ENCODE data around the gene WIF1. TPM values are rescaled to one million over a fixed set of nuclear protein-coding genes. Genes with fewer than 3 reads are reported as not detected.

Gene WIF1
- polyA plus RNA-seq, 1 donor (not counting 4 experiments of a cell fraction or from before 2014, with no cell fraction given): not detected

GRCh38 chr12:65164774-65165173 lies 43.7 kb upstream of the WIF1 start:
- no peak for FAIRE-seq
- dilution Hi-C loops (cut with MboI; ENCODE audit: extremely low pct_ligation_motif_present, low sequenced_read_pairs): no loop called here
- no peak overlapping the region for H3K4me3 ChIP-seq (ENCODE audit: control insufficient read depth in 2 of 3, extremely low read depth in 1 of 3, insufficient read depth in 2 of 3, low read depth in 1 of 3, low read length in 3 of 3)

DNA sequence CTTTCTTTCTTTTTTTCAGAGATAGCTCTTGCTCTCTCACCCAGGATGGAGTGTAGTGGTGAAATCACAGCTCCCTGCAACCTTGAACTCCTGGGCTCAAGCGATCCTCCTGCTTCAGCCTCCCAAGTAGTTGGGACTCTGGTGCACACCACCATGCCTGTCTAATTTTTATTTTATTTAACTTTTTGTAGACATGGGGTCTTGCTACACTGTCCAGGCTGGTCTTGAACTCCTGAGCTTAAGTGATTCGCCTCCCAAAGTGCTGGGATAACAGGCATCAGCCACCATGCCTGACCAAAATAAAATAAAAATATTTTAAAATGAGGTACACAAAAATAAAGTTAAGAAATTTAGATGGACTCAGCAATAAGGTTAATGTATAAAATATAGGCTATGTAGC lies 43.1 kb upstream of the WIF1 start:
- FAIRE-seq (no peak), DNase-seq (ENCODE audit: low read depth, low spot score) (no peak)
- no peaks in the 10 kb centered on the region for H3K9me1 ChIP-seq (ENCODE audit: control insufficient read depth, extremely low read depth, insufficient read depth, low read length)
- no peaks in the 10 kb centered on the region for H3K79me2 ChIP-seq (ENCODE audit: control insufficient read depth, insufficient read depth, low read length)
- no peak overlapping the region for H2AFZ ChIP-seq (ENCODE audit: control insufficient read depth, low read length)
- peaks cover 16% of the 10 kb centered on the region for H3K27me3 ChIP-seq (ENCODE audit: control insufficient read depth, extremely low read depth, insufficient read depth, low read length)
- TF ChIP-seq CTCF (optimal IDR thresholded peaks at IDR 0.05 in 1 of 3, IDR thresholded peaks at IDR 0.05 in 1 of 3, conservative IDR thresholded peaks at IDR 0.05 in 1 of 3; ENCODE audit: extremely low read depth in 1 of 3, insufficient read depth in 2 of 3, low read length in 3 of 3) (no peak), EZH2 (IDR thresholded peaks at IDR 0.05; ENCODE audit: low read length) (no peak)
- H3K9ac ChIP-seq (ENCODE audit: control insufficient read depth, extremely low read depth, insufficient read depth, low read length): no peak overlapping the region
- dilution Hi-C loops (cut with MboI; ENCODE audit: extremely low pct_ligation_motif_present, low sequenced_read_pairs): no loop called here
- H3K4me2 ChIP-seq (ENCODE audit: control insufficient read depth, extremely low read depth, insufficient read depth, low read depth, low read length): no peak overlapping the region
- H4K20me1 ChIP-seq (ENCODE audit: control insufficient read depth, extremely low read depth, insufficient read depth, low read length): no peaks in the 10 kb centered on the region
- no peak overlapping the region for H3K27ac ChIP-seq (ENCODE audit: control insufficient read depth, insufficient read depth, low read length)
- no peaks in the 10 kb centered on the region for H3K36me3 ChIP-seq (ENCODE audit: control insufficient read depth in 2 of 2, extremely low read depth in 1 of 2, insufficient read depth in 2 of 2, low read length in 2 of 2)
- H3K4me1 ChIP-seq (ENCODE audit: control insufficient read depth, extremely low read depth, insufficient read depth, low read length): no peaks in the 10 kb centered on the region
- no peak overlapping the region for H3K4me3 ChIP-seq (ENCODE audit: control insufficient read depth in 2 of 3, extremely low read depth in 1 of 3, insufficient read depth in 2 of 3, low read depth in 1 of 3, low read length in 3 of 3)
- no peaks in the 10 kb centered on the region for H3K9me3 ChIP-seq (ENCODE audit: control insufficient read depth, low read depth, low read length)

More at GRCh38 chr12:65164774-65165173, 43.7 kb upstream of the WIF1 start:
- no peak overlapping the region for H3K4me2 ChIP-seq (ENCODE audit: control insufficient read depth, extremely low read depth, insufficient read depth, low read depth, low read length)
- H3K27me3 ChIP-seq (ENCODE audit: control insufficient read depth, extremely low read depth, insufficient read depth, low read length): peaks cover 14% of the 10 kb centered on the region
- H3K9ac ChIP-seq (ENCODE audit: control insufficient read depth, extremely low read depth, insufficient read depth, low read length): no peak overlapping the region
- no peaks in the 10 kb centered on the region for H3K9me1 ChIP-seq (ENCODE audit: control insufficient read depth, extremely low read depth, insufficient read depth, low read length)
- H4K20me1 ChIP-seq (ENCODE audit: control insufficient read depth, extremely low read depth, insufficient read depth, low read length): no peaks in the 10 kb centered on the region
- no peaks in the 10 kb centered on the region for H3K9me3 ChIP-seq (ENCODE audit: control insufficient read depth, low read depth, low read length)
- H2AFZ ChIP-seq (ENCODE audit: control insufficient read depth, low read length): no peak overlapping the region
- peaks cover 4% of the 10 kb centered on the region for H3K79me2 ChIP-seq (ENCODE audit: control insufficient read depth, insufficient read depth, low read length)
- DNase-seq (ENCODE audit: low read depth, low spot score): no peak
- H3K4me1 ChIP-seq (ENCODE audit: control insufficient read depth, extremely low read depth, insufficient read depth, low read length): no peaks in the 10 kb centered on the region
- TF ChIP-seq CTCF (optimal IDR thresholded peaks at IDR 0.05 in 1 of 3, IDR thresholded peaks at IDR 0.05 in 1 of 3, conservative IDR thresholded peaks at IDR 0.05 in 1 of 3; ENCODE audit: extremely low read depth in 1 of 3, insufficient read depth in 2 of 3, low read length in 3 of 3) (no peak), EZH2 (IDR thresholded peaks at IDR 0.05; ENCODE audit: low read length) (no peak)
- H3K27ac ChIP-seq (ENCODE audit: control insufficient read depth, insufficient read depth, low read length): no peak overlapping the region
- no peaks in the 10 kb centered on the region for H3K36me3 ChIP-seq (ENCODE audit: control insufficient read depth in 2 of 2, extremely low read depth in 1 of 2, insufficient read depth in 2 of 2, low read length in 2 of 2)

All from keratinocyte (primary cell).